ENCODE data around the gene TPRG1. TPM values are rescaled to one million over a fixed set of nuclear protein-coding genes. Genes with fewer than 3 reads are reported as not detected.
"Not testable (repeated sequence)": the region's sequence is repeated elsewhere in the genome, so short reads cannot be mapped to it uniquely, and the experiment has no call there.

TPRG1 gene
- total RNA-seq, 1 donor from 2014 or later: 29.7 TPM

DNA sequence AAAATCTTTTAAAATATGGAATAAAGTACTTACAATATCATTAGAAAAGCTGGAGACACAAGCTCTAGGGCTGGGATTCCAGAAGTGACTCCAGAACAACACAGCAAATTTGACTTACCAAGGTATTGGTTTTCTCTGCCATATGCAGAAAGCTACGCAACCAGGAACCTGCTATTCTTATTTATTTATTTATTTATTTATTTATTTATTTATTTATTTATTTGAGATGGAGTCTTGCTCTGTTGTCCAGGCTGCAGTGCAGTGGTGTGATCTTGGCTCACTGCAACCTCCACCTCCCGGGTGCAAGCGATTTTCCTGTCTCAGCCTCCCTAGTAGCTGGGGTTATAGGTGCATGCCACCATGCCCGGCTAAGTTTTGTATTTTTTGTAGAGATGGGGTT, 157.9 kb downstream of the TPRG1 start:
- peaks cover 34% of the 10 kb centered on the region for H3K36me3 Mint-ChIP-seq (ENCODE audit: low read depth)
- H3K4me3 Mint-ChIP-seq, H3K27me3 Mint-ChIP-seq, DNase-seq: not testable (repeated sequence)
- H3K27ac Mint-ChIP-seq: peak overlapping the region; percentile 77
- intact Hi-C loops (cut with micrococcal nuclease): loop anchor here (10.0 kb wide), 4 partner anchors 415 to 1585 kb away; partner anchors contain the start of gene BCL6
- peaks cover 58% of the 10 kb centered on the region for H3K4me1 Mint-ChIP-seq
- peaks cover 23% of the 10 kb centered on the region for H3K9me3 Mint-ChIP-seq

DNA sequence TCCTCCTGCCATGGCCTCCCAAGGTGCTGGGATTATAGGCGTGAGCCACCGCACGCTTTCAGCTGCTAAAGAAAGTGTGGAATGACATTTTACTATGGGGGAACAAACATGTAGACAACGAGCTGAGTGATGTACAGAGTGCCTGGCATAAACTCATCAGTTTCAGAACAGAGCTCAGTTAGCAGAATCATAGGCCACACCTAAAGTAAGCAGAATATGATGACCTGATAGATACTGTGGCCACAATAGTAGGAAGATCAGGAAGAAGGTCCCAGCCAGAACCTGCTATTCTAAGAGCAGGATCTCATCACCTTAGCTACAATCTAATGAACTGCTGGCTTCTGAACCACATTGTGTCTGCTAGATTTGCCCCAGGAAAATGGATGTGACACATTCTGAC, 158.3 kb downstream of the TPRG1 start:
- no peak for DNase-seq
- intact Hi-C loops (cut with micrococcal nuclease): no loop called here
- Mint-ChIP-seq H3K4me1 (peaks cover 56% of the 10 kb centered on the region), H3K27ac (peak overlapping the region; percentile 77), H3K27me3 (no peaks in the 10 kb centered on the region), H3K4me3 (peak overlapping the region; percentile 13), H3K9me3 (peaks cover 23% of the 10 kb centered on the region), H3K36me3 (ENCODE audit: low read depth) (peaks cover 33% of the 10 kb centered on the region)

GRCh38 chr3:189331002-189331418, 159.2 kb downstream of the TPRG1 start:
- DNase-seq: peak; percentile 75
- Mint-ChIP-seq H3K36me3 (ENCODE audit: low read depth) (peaks cover 33% of the 10 kb centered on the region), H3K4me1 (peaks cover 53% of the 10 kb centered on the region), H3K4me3 (peak overlapping the region; percentile 63), H3K27ac (peak overlapping the region; percentile 88), H3K9me3 (peaks cover 23% of the 10 kb centered on the region), H3K27me3 (no peaks in the 10 kb centered on the region)
- intact Hi-C loops (cut with micrococcal nuclease): loop anchor here (1.0 kb wide), 1 partner anchor 43 kb away; no protein-coding TSS in a partner anchor

DNA sequence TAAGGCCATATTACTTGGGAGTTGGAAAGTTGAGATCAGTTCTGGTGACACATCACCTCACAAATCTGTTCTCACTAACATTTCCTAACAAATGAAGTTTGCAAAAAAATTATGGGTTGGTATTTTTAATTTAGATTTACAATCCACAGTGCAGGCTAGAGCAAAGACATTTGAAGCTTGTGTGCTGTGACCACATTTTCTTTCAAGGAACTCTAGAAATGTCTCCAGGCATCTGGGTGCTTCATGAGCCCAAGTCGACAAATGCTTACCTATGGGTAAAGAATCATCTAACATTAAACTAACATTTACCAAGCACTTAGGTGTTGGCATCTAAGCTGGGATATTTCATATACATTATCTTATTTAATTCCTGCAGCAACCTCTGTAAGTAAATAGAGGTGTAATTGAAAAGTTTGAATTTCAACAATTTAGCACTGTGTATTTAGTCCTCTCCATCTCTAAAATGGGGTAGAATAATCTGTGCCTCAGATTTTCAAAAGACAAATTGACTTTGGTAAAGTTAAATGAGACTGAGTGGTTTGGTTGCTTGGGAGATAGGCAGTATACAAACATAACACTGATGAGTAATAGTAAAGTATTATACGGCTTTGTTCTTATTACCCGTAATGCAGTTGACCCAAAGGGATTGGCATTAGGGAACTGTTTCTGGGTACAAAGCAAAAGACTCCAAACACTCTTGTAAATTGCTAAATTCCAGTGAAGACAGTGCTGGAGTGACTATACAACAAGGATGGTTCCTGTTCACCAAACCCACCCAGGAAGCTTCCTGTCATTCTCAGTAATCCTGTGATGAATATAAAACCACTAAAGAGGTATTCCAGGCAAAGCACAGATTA, 162.5 kb downstream of the TPRG1 start:
- H3K4me3 Mint-ChIP-seq: no peak overlapping the region
- DNase-seq: no peak
- no peaks in the 10 kb centered on the region for H3K27me3 Mint-ChIP-seq
- H3K27ac Mint-ChIP-seq: no peak overlapping the region
- peaks cover 22% of the 10 kb centered on the region for H3K36me3 Mint-ChIP-seq (ENCODE audit: low read depth)
- intact Hi-C loops (cut with micrococcal nuclease): loop anchor here (1.0 to 2.0 kb wide), 2 partner anchors 10 to 15 kb away; no protein-coding TSS in a partner anchor
- peaks cover 19% of the 10 kb centered on the region for H3K9me3 Mint-ChIP-seq
- H3K4me1 Mint-ChIP-seq: peaks cover 39% of the 10 kb centered on the region

- H3K4me1 Mint-ChIP-seq: peaks cover 23% of the 10 kb centered on the region
- H3K27ac Mint-ChIP-seq: no peak overlapping the region
- no peak for DNase-seq
- no peaks in the 10 kb centered on the region for H3K27me3 Mint-ChIP-seq
- no peak overlapping the region for H3K4me3 Mint-ChIP-seq
- H3K36me3 Mint-ChIP-seq (ENCODE audit: low read depth): peaks cover 24% of the 10 kb centered on the region
- intact Hi-C loops (cut with micrococcal nuclease): no loop called here
- peaks cover 24% of the 10 kb centered on the region for H3K9me3 Mint-ChIP-seq
These were observed 165.9 kb downstream of the TPRG1 start for GRCh38 chr3:189337673-189338091.

- Mint-ChIP-seq H3K4me1 (peaks cover 21% of the 10 kb centered on the region), H3K4me3 (no peak overlapping the region), H3K27me3 (no peaks in the 10 kb centered on the region), H3K9me3 (peaks cover 20% of the 10 kb centered on the region), H3K36me3 (ENCODE audit: low read depth) (peaks cover 22% of the 10 kb centered on the region), H3K27ac (no peak overlapping the region)
- no peak for DNase-seq
- intact Hi-C loops (cut with micrococcal nuclease): no loop called here
These were observed 166.6 kb downstream of the TPRG1 start for GRCh38 chr3:189338366-189338765.

- Mint-ChIP-seq H3K4me3 (no peak overlapping the region), H3K27ac (no peak overlapping the region), H3K9me3 (peaks cover 16% of the 10 kb centered on the region), H3K27me3 (peaks cover 2% of the 10 kb centered on the region), H3K4me1 (peaks cover 11% of the 10 kb centered on the region), H3K36me3 (ENCODE audit: low read depth) (peaks cover 18% of the 10 kb centered on the region)
- intact Hi-C loops (cut with micrococcal nuclease): no loop called here
- no peak for DNase-seq
These were observed 168.2 kb downstream of the TPRG1 start for GRCh38 chr3:189339996-189340395.

- H3K9me3 Mint-ChIP-seq: peaks cover 16% of the 10 kb centered on the region
- peaks cover 15% of the 10 kb centered on the region for H3K36me3 Mint-ChIP-seq (ENCODE audit: low read depth)
- peaks cover 9% of the 10 kb centered on the region for H3K4me1 Mint-ChIP-seq
- no peak overlapping the region for H3K4me3 Mint-ChIP-seq
- H3K27me3 Mint-ChIP-seq: peaks cover 2% of the 10 kb centered on the region
- DNase-seq: no peak
- H3K27ac Mint-ChIP-seq: no peak overlapping the region
- intact Hi-C loops (cut with micrococcal nuclease): no loop called here
These were observed 169.1 kb downstream of the TPRG1 start for GRCh38 chr3:189340680-189341460.

DNA sequence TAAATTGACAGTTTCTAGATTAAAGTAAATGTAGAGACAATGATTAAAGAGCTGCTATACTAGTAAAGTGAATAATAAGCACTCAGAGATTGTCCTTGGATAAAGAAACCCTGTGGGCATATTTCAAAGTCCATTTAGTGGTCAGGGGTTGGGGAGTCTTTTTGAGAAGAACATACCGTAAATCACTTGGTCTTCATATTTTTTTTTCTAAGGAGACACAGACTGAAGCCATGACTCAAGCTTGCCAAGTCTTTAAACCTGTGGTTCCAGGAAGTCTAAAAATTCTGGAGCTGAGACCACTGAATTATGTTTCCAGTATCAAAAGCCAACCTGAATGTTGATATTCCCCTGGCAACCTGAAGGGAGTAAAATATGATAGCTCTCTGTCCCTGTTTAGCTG, 171.0 kb downstream of the TPRG1 start:
- Mint-ChIP-seq H3K4me1 (peaks cover 5% of the 10 kb centered on the region), H3K36me3 (ENCODE audit: low read depth) (peaks cover 10% of the 10 kb centered on the region), H3K27me3 (peaks cover 2% of the 10 kb centered on the region), H3K27ac (no peak overlapping the region), H3K9me3 (peaks cover 7% of the 10 kb centered on the region), H3K4me3 (no peak overlapping the region)
- intact Hi-C loops (cut with micrococcal nuclease): no loop called here
- no peak for DNase-seq

GRCh38 chr3:189344996-189345395, 173.2 kb downstream of the TPRG1 start:
- Mint-ChIP-seq H3K9me3 (peaks cover 7% of the 10 kb centered on the region), H3K4me1 (peaks cover 4% of the 10 kb centered on the region), H3K4me3 (no peak overlapping the region), H3K27ac (no peak overlapping the region), H3K36me3 (ENCODE audit: low read depth) (peaks cover 3% of the 10 kb centered on the region), H3K27me3 (peaks cover 2% of the 10 kb centered on the region)
- intact Hi-C loops (cut with micrococcal nuclease): no loop called here
- DNase-seq: no peak

GRCh38 chr3:189349772-189350171, 178.0 kb downstream of the TPRG1 start:
- intact Hi-C loops (cut with micrococcal nuclease): loop anchor here (2.0 kb wide), 1 partner anchor 15 kb away; no protein-coding TSS in a partner anchor
- Mint-ChIP-seq H3K27me3 (no peaks in the 10 kb centered on the region), H3K36me3 (ENCODE audit: low read depth) (peaks cover 5% of the 10 kb centered on the region), H3K4me3 (no peak overlapping the region), H3K4me1 (peaks cover 9% of the 10 kb centered on the region), H3K9me3 (peaks cover 4% of the 10 kb centered on the region), H3K27ac (no peak overlapping the region)
- DNase-seq: no peak

- H3K4me1 Mint-ChIP-seq: peaks cover 26% of the 10 kb centered on the region
- intact Hi-C loops (cut with micrococcal nuclease): no loop called here
- no peaks in the 10 kb centered on the region for H3K27me3 Mint-ChIP-seq
- peaks cover 8% of the 10 kb centered on the region for H3K36me3 Mint-ChIP-seq (ENCODE audit: low read depth)
- DNase-seq: no peak
- no peak overlapping the region for H3K27ac Mint-ChIP-seq
- peaks cover 6% of the 10 kb centered on the region for H3K9me3 Mint-ChIP-seq
- no peak overlapping the region for H3K4me3 Mint-ChIP-seq
These were observed 181.7 kb downstream of the TPRG1 start for GRCh38 chr3:189353318-189353965.

- peaks cover 8% of the 10 kb centered on the region for H3K9me3 Mint-ChIP-seq
- intact Hi-C loops (cut with micrococcal nuclease): no loop called here
- no peak for DNase-seq
- H3K36me3 Mint-ChIP-seq (ENCODE audit: low read depth): peaks cover 8% of the 10 kb centered on the region
- H3K4me1 Mint-ChIP-seq: peaks cover 26% of the 10 kb centered on the region
- H3K27me3 Mint-ChIP-seq: no peaks in the 10 kb centered on the region
- H3K4me3 Mint-ChIP-seq: no peak overlapping the region
- peak overlapping the region; percentile 85 for H3K27ac Mint-ChIP-seq
These were observed 182.5 kb downstream of the TPRG1 start for GRCh38 chr3:189353988-189354889.
